PC-9 (cell line): Measurements from ENCODE around the gene ERG. TPM values are rescaled to one million over a fixed set of nuclear protein-coding genes. Genes with fewer than 3 reads are reported as not detected.
A peak's percentile ranks its signal among the peaks of the same experiment; 100 is the strongest.

Experiments
- BruUV-seq: library from RNA; stranded (reverse); fragments of 400-500 nt; replicated peaks from 2 replicates; lab custom pipeline; 2021; lab: Mats Ljungman, UMichigan
- CTCF ChIA-PET: fragments of 300-600 bp; sonication (Branson Sonifier 250); formaldehyde crosslinking; loops from one replicate; lab custom pipeline; 2022; ENCODE audit warnings: antibody characterized with exemption; lab: Charles Lee
- POLR2A ChIA-PET: fragments of 300-600 bp; sonication (Branson Sonifier 250); formaldehyde crosslinking; loops from one replicate; lab custom pipeline; 2022; ENCODE audit warnings: antibody characterized with exemption; ENCODE audit not compliant: unreplicated experiment; lab: Charles Lee
- DNase-seq, 2 experiments: peaks; one replicate each; pipeline versions ENCODE4 v3.0.0 to v3.0.0-alpha.2; 2015 to 2022; ENCODE audit warnings: mixed read lengths in 1 of 2
- H2AFZ ChIP-seq: fragments of 200-600 bp; sonication (generic); 2 replicates; pipeline ENCODE4 v1.8.1; 2017; ENCODE audit warnings: antibody characterized with exemption
- H3F3A ChIP-seq: fragments of 200-600 bp; sonication (generic); 2 replicates; pipeline ENCODE4 v1.8.1; 2017; ENCODE audit warnings: antibody characterized with exemption, mild to moderate bottlenecking, low read depth; ENCODE audit not compliant: insufficient read depth
- H3K27ac ChIP-seq: fragments of 200-600 bp; sonication (generic); 2 replicates; pipeline ENCODE4 v1.6.1; 2016; ENCODE audit warnings: mixed run types
- H3K27me3 ChIP-seq: fragments of 200-600 bp; sonication (generic); 2 replicates; pipeline ENCODE4 v1.6.1; 2016; ENCODE audit warnings: low read depth, mixed run types; ENCODE audit not compliant: insufficient read depth
- H3K36me3 ChIP-seq: fragments of 200-600 bp; sonication (generic); 2 replicates; pipeline ENCODE4 v1.6.1; 2016; ENCODE audit warnings: low read depth, mixed run types
- H3K4me1 ChIP-seq: fragments of 200-600 bp; sonication (generic); replicated peaks from 2 replicates; pipeline ENCODE4 v1.6.1; 2016; ENCODE audit warnings: mixed run types; ENCODE audit not compliant: insufficient read depth
- H3K4me2 ChIP-seq: fragments of 200-600 bp; sonication (generic); 2 replicates; pipeline ENCODE4 v1.6.1; 2017; ENCODE audit warnings: mixed run types
- H3K4me3 ChIP-seq: fragments of 200-600 bp; sonication (generic); 2 replicates; pipeline ENCODE4 v1.6.1; 2016; ENCODE audit warnings: mixed run types
- H3K79me2 ChIP-seq: fragments of 200-600 bp; sonication (generic); 2 replicates; pipeline ENCODE4 v1.6.1; 2017; ENCODE audit warnings: low read depth, mixed run types
- H3K9me2 ChIP-seq: fragments of 200-600 bp; sonication (generic); 2 replicates; pipeline ENCODE4 v1.8.1; 2017; ENCODE audit warnings: mild to moderate bottlenecking; ENCODE audit not compliant: insufficient read depth
- H3K9me3 ChIP-seq: fragments of 200-600 bp; sonication (generic); 2 replicates; pipeline ENCODE4 v1.8.1; 2016; ENCODE audit warnings: low read depth; ENCODE audit not compliant: insufficient read depth
- H4K20me1 ChIP-seq: fragments of 200-600 bp; sonication (generic); 2 replicates; pipeline ENCODE4 v1.8.1; 2017; ENCODE audit not compliant: insufficient read depth
- EZH2 ChIP-seq: fragments of 200-600 bp; sonication (generic); IDR thresholded peaks from 2 replicates; pipeline ENCODE4 v1.8.0; 2017; ENCODE audit warnings: antibody characterized with exemption, low read depth
- intact Hi-C: fragments of 100-400 bp; cut with micrococcal nuclease; formaldehyde crosslinking; loops from one replicate; pipeline ENCODE4 v1.10.0; 2022; ENCODE audit not compliant: unreplicated experiment
- total RNA-seq: library from RNA; stranded (reverse); gene quantifications from 2 replicates; pipeline ENCODE4 v1.2.3, GENCODE V29; 2021
- TF ChIP-seq, protein P1 (sequence below): fragments of 200-600 bp; sonication (generic); conservative IDR thresholded peaks from 2 replicates; pipeline ENCODE4 v1.6.1; 2017; ENCODE audit warnings: mixed run types, antibody characterized with exemption, mild to moderate bottlenecking, moderate library complexity

Gene ERG
- total RNA-seq, 1 experiment from 2014 or later, result not detected

DNA sequence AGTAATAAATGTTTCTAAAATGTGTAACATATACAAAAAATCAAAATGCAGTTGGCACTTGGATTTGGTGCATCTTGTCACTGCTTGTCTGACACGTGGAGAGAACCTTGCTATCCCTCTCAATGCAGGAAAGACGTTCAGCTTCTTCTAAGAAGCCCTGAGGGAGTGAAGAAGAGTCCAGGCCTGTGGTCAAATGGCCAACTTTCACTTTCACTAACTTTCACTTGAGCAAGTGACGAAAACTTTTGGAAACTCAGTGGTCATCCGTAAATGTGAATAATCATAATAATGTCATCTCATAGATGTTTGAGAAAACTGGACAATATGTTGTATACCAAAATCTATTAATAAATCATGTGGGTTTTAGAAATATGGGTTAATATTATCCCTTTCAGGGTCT lies 61.9 kb downstream of the ERG start:
- no TSS peak for BruUV-seq
- no peaks in the 10 kb centered on the region for H4K20me1 ChIP-seq
- no peaks in the 10 kb centered on the region for H3F3A ChIP-seq
- no peaks in the 10 kb centered on the region for H3K4me1 ChIP-seq
- TF ChIP-seq, protein P1, sequence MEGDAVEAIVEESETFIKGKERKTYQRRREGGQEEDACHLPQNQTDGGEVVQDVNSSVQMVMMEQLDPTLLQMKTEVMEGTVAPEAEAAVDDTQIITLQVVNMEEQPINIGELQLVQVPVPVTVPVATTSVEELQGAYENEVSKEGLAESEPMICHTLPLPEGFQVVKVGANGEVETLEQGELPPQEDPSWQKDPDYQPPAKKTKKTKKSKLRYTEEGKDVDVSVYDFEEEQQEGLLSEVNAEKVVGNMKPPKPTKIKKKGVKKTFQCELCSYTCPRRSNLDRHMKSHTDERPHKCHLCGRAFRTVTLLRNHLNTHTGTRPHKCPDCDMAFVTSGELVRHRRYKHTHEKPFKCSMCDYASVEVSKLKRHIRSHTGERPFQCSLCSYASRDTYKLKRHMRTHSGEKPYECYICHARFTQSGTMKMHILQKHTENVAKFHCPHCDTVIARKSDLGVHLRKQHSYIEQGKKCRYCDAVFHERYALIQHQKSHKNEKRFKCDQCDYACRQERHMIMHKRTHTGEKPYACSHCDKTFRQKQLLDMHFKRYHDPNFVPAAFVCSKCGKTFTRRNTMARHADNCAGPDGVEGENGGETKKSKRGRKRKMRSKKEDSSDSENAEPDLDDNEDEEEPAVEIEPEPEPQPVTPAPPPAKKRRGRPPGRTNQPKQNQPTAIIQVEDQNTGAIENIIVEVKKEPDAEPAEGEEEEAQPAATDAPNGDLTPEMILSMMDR, result no peak
- no peak for TF ChIP-seq EZH2
- no peak overlapping the region for H3K4me3 ChIP-seq
- H3K9me2 ChIP-seq, result no peaks in the 10 kb centered on the region
- H3K79me2 ChIP-seq, result no peaks in the 10 kb centered on the region
- H3K27ac ChIP-seq, result no peak overlapping the region
- no peaks in the 10 kb centered on the region for H3K27me3 ChIP-seq
- no peak overlapping the region for H2AFZ ChIP-seq
- POLR2A ChIA-PET, result no interaction called here
- no peak for DNase-seq
- CTCF ChIA-PET, result no interaction called here
- H3K9me3 ChIP-seq, result no peaks in the 10 kb centered on the region
- no peak overlapping the region for H3K4me2 ChIP-seq
- intact Hi-C loops, result no loop called here
- H3K36me3 ChIP-seq, result no peaks in the 10 kb centered on the region

DNA sequence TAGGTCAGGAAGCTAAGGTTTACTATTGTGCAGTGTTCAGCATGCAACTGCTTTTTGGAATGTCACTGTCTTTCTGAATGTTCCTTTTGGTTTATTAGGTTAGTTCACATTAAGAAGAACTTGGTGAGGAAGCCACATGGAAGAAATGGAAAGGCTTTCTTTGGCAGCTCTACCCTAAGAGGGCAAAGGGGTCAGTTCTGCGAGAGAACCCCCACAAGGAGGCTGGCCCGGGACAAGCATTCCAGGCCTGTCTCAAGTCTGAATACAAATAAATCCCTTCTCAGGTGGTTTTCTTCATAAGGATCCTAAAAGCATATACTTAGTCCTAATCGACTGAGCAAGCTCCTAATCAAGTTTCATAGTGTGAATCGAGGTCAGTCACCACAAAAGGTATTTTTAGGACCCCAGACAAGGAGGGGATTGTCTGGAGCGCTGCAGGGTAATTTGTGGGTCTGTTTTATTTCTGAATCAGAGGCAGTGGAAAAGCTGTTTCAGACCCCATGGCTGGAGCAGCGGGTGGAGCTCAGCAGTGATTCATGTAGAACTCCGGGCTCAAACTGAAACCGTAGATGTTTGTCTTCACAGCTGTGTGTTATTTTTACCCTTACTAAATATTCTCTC lies 63.3 kb downstream of the ERG start:
- Histone ChIP-seq H3K79me2 (no peaks in the 10 kb centered on the region), H3K4me2 (0 out of 2 replicates have a peak overlapping the region, but pooled peaks have one; percentile 13), H3K27me3 (no peaks in the 10 kb centered on the region), H3K36me3 (no peaks in the 10 kb centered on the region), H4K20me1 (no peaks in the 10 kb centered on the region), H3K4me3 (no peak overlapping the region), H2AFZ (no peak overlapping the region), H3K9me2 (no peaks in the 10 kb centered on the region), H3K27ac (no peak overlapping the region), H3K9me3 (no peaks in the 10 kb centered on the region), H3F3A (no peaks in the 10 kb centered on the region), H3K4me1 (no peaks in the 10 kb centered on the region)
- CTCF ChIA-PET, result no interaction called here
- no peak for DNase-seq
- TF ChIP-seq, protein P1, result no peak
- TF ChIP-seq EZH2, result no peak
- BruUV-seq, result no TSS peak
- POLR2A ChIA-PET, result no interaction called here
- intact Hi-C loops, result no loop called here

DNA sequence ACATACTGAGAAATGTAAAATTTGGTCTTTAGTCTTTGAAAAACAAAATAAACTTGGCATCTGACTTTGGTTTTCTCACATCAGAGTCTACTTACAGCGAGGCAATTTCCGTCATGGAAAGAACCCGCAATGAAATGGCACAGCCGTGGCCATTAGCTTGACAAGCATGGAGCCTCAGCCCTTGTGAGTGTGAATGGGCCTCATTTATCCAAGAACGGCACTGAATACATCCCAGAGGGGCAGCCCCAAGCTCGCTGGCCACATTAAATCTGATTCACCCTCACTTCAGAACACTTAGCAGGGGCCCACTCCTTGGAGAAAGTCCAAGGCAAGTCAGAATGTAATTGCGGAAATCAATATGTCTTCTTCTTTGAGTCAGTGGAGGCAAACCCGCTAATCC lies 64.8 kb downstream of the ERG start:
- DNase-seq, result no peak
- H3F3A ChIP-seq, result no peaks in the 10 kb centered on the region
- H3K27me3 ChIP-seq, result no peaks in the 10 kb centered on the region
- H3K79me2 ChIP-seq, result no peaks in the 10 kb centered on the region
- no peaks in the 10 kb centered on the region for H4K20me1 ChIP-seq
- TF ChIP-seq, protein P1, result no peak
- no peak for TF ChIP-seq EZH2
- no peak overlapping the region for H3K4me3 ChIP-seq
- no peak overlapping the region for H3K4me2 ChIP-seq
- H3K9me3 ChIP-seq, result no peaks in the 10 kb centered on the region
- no peaks in the 10 kb centered on the region for H3K36me3 ChIP-seq
- intact Hi-C loops, result no loop called here
- CTCF ChIA-PET, result no interaction called here
- POLR2A ChIA-PET, result no interaction called here
- no peaks in the 10 kb centered on the region for H3K4me1 ChIP-seq
- no peak overlapping the region for H2AFZ ChIP-seq
- no peak overlapping the region for H3K27ac ChIP-seq
- H3K9me2 ChIP-seq, result no peaks in the 10 kb centered on the region
- no TSS peak for BruUV-seq
